NCI-H1105 (cell line): Measurements from ENCODE around the gene CLIC6.

Source experiments
- DNase-seq: peaks from one replicate; lab custom pipeline; 2025; lab: John Stamatoyannopoulos, UW

Gene CLIC6

DNA sequence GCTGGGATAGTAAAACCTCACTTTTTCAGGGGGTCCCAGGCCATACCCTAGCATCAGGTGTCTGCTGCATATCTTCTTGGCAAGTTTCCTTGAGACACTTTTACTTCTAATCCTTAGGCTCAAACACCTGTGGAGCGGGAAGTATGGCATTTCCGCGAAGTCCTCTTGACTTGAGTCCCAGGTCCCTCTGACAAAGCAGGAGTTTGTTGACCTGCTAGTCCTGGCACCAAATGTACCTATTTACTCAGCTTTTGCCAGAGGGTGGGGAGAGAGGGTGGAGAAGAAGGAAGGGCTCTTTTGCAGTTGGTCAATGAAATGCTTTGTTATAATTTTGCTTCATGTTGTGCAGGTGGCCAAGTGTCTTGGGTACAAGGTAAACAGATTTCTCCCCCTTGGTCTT lies 59.7 kb downstream of the CLIC6 start:
- no peak for DNase-seq

DNA sequence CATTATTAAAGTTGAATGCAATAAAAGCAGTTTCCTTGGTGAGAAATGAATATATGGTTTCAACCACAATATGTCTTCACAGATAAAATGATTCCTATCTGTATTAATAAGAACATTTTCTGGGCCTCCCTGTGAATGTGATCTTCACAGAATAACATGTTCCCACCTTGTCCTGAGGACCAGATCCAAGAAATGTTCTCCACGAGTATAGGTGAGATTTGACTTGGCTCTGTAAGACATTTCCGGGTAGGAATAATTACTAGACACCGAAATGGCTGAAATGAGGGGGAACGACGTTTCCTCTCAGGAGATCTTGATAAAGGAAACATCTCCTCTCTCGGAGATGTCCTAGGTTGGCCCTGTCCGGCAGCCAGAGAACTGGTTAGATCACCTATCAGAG lies 61.4 kb downstream of the CLIC6 start:
- no peak for DNase-seq

DNA sequence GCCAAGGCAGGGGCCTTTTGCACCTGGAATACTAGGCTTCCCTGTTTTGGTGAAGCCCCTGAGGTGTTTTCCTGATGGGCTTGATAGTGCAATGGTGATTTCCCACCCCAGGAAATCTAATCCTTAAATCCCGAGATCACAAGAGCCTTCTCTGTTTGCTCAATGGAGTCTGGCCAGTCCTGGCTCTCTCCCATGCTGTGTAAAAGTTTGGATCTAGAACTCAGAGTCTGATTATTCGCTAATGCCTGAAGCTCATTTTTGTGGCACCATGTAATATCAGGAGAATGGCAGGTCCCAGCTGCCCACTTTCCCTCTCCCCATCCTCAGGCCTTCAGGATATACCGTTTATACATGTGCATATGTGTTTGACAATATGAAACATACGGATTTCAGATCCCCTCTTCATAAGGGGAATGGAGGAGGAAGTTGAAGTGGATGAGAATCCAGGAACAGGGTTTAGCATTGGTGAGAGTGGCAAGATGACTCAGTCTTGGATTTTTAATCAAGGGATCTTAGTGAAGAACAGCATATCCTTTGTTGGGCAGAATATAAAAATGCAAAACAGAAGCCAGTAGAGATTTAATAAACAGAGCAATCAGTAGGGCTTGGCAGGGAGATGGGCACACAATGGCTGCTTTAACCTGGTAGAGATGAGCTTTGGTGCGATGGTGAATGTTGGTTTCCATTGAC lies 62.1 kb downstream of the CLIC6 start:
- no peak for DNase-seq

DNA sequence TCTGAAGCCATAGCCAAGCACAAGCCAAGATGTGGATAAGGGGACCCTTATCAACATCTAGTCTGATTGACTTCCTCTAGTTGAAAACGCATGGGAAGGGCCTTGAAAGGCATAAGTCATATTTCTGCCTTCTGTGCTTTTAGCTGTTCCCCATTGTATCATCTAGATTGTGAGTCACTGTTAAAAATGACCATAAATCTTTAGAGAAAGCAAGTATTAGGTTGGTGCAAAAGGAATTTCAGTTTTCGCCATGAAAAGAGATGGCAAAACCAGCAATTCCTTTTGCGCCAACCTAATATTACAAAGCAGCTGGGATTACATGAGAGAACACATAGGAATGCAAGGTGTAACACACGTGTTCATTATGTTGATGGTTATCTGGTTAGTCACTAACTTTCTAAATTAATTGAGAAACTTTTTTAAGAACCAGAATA lies 63.6 kb downstream of the CLIC6 start:
- DNase-seq: no peak

DNA sequence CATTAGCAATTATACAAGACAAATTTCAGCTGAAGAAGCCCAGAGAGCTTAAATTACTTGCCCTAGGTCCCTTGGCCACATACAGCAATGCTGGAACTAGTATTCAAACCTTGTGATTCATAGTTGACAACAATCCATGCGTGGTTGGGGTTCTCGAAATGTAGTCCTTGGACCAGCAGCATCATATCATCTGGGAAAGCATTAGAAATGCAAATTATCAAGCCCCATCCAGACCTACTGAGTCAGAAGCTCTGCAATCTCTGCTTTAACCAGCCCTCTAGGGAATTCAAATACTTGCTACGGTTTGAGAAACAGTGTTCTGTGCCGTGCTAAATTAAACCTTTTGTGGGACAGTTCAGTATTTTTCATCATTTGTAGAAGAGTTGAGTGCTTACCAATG lies 65.1 kb downstream of the CLIC6 start:
- no peak for DNase-seq

DNA sequence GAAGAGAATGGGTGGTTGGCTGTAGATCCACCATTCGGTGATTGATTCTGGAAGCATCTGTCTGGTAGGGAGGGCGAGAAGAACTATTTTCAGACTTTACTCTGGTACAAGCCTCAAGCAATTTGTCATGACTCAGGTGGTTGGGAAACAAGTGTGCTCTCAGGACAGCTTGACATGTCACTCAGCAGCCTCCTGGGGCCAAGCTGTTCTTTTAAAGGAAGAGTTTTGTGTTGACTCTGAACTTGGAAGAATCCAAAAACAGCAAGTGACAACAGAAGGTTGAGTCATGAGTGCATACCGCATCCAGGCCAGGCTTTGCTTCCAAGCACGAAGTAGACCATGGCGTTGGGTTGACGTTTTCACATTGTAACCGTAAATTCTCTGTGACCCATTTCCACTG lies 65.9 kb downstream of the CLIC6 start:
- DNase-seq: no peak

DNA sequence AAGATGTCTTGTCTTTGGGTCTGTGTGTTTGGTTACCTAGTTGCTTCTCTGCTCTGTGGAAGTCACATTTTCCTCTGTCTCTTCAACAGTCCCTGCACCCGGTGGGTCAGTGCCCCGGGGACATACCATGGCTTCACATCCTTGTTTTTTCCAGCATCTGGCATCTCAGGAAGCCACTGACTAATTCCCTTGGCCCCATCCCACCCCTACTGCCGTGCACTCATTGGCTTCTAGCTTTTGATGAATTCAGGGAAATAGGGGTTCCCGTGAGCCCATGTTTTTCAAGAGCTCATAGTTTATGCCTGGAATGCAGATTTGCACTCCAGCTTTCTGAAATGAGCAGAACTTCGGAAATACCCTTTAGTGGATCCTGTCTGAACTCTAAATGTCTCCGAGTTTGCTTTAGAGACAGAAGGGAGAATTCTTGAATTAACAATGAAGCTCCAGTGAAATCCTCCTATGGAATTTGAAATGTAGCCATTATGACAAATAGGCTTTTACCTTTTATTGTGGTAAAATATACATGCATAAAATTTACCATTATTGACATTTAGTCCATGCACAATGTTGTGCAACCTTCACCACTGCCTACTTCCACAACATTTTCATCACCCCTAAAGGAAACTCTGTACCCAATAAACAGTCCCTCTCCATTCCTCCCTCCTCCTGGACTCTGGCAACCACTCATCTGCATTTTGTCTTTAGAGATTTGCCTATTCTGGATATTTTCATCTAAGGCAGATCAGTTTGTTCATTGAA lies 67.5 kb downstream of the CLIC6 start:
- no peak for DNase-seq

DNA sequence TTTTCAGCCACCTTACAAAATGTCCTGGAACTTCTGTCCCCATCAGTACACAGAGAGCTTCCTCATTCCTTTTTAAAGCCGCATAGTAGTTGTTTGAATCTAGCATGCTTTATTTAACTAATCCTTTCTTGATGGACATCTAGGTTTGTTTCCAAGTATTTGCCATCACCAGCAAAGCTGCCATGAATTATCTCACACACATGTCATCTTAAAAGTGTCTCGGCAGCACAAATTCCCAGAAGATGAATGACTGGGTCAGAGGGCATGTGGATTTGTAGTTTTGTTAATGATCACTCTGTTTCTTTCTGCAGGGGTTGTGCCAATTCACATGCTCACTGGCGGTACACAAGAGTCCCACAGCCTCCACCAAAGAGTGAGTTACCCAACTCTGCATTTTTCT lies 68.3 kb downstream of the CLIC6 start:
- no peak for DNase-seq

DNA sequence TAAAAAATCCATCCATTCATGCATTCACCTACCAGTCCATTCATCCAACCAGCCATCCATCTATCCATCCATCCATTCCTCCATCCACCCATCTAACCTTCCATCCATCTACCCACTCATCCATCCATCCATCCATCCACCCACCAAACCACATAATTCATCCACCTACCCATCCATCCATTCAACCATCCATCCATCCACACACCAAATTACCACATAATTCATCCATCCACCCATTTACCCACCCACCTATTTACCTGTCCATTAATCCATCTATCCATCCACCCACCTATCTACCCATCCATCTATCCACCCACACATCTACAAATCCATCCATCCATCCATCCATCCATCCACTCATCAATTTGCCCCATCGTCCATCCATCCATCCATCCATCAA lies 71.4 kb downstream of the CLIC6 start:
- no peak for DNase-seq

DNA sequence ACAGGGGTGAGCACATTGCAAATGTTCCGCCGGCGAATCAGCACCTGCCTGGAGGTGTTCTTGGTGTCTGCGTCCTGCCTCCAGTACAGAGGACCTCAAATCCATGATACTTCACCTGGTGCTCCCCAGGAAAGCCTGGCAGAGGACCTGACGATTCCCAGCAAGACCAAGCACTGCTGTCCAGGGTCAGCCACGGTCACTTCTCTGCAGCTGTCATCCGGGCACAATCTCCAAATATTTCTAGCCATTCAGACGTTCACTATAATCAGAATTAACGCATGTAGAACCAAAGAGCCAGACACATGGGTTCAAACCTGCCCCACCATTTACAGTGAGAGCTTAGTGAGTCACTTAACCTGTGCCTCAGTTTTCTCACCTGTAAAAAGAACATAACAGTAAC lies 74.5 kb downstream of the CLIC6 start:
- no peak for DNase-seq

DNA sequence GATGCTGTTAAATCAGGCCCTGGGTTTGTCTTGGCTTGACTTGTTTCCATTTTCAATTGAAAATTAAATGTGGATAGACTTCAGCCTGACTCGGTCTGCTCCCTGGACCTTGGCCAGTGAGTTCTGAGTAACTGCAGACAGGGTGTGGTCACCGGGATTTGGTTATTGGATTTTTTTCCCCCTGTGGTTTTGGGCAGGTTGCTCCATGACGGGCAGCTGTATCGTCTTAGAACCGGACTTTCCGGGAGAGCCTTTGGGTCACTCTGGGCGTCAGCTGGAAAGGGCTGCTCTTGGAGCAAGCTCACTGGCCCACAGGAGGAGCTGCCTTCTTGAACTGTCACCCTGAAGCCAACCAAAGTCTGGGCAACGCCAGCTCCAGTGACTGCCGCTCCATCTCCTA lies 75.0 kb downstream of the CLIC6 start:
- no peak for DNase-seq

DNA sequence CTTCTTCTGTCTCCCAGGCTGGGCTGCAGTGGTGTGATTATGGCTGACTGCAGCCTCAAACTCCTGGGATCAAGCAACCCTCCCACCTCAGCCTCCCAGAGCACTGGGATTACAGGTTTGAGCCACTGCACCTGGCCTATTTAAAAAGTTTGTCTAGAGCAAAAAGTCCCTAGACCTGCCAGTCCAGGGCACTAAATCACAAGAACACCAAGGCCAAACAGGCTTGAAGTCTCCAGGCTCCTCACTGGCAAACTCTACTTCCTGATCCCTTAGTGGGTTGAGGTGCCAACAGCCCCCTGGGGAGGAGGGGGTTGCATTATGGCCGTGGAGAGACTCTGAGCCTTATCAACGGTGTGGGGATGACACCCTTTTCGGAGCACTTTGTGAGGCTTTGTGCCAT lies 76.0 kb downstream of the CLIC6 start:
- no peak for DNase-seq

DNA sequence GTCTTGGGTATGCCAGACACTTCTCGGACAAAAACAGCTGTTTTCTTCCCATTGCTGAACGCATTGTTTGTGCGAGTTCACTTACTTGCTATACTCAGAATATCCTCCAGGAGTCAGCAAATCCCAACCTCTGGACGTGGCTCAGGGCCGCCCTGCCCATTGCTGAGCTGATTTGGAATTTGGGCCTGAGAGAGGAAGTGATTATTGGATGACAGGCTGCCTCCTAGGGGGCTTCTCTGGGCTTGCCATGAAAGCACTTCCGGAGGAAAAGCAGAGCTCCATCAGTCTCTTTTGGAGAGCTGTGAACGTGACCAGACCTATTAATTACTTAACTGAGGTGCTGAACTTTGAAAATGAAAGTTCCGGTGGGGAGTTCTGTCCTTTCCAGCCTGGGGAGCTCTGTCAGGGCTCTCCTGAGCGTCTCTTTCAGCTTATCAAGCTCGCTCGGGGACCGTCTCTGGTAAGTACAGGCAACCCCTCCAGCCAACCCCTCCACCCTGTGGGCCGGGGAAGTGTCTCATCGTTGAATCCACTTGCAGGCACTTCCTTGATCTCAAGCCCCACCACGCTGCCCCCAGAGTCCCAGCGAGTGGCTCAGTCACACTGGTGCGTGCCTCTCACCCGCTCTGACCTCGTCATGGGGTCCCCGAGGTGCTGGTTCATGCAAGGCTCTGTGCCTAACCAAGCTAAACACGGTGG lies 76.9 kb downstream of the CLIC6 start:
- peak; percentile 53 for DNase-seq

DNA sequence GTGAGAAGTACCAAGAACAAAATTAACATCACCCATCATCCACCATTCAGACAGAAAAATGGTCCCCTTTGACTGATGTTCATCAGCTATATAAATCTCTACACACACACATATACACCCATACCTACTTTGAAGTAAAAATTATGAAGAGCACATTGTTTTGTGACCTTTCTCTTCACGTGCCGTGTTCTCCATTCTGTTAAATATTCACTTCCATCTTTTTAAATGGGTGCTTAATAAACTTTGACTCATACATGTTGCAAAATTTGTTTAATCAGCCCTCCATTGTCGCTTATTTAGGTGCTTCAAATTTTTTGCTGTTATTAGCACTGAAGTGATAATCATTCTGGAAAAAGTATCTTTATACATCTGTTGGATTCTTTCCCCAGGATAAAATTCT lies 80.1 kb downstream of the CLIC6 start:
- no peak for DNase-seq

DNA sequence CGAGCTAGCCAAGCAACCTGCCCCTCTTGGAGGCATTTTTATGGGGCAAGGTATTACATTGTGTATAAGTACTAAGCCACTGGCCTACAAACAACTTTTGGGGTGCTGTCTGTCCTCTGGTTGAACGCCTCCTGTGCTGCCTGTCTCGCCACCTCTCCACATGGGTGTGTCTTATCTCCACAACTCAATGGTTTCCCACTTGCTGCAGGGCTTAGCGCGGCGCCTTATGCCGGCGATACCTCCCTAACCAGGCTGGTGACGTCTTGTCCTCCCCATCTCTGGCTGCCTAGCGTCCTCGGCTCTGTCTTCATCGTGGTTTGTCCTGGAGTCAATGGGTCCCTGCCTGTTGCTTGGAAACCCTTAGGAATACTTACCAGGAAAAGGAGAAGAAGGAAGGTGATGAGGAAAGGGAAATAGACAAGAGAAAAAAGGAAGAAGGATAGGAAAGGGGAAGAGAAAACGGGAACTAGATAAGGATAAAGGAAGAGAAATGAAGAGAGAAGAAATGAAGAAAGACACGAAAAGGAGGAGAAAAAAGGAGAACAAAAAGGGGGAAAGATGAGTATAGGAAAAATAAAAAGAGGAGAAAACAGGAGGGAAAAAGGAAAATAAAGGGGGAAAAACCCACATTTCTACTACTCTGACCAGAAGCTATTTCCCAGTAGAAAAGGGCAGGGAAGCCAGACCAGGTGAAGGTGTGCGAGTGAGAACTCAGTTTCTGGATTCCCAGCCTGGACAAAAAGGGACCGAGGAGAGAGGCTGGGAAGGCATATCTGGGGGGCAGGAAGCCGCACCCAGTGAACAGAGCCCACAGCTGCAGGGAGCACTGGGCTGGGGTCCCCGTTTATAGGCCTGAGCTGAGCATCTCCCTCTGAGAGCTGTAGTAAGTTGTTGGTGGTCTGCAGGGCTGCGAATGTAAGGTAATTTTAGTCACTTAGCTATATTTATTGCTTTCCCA lies 86.2 kb downstream of the CLIC6 start:
- DNase-seq: no peak

DNA sequence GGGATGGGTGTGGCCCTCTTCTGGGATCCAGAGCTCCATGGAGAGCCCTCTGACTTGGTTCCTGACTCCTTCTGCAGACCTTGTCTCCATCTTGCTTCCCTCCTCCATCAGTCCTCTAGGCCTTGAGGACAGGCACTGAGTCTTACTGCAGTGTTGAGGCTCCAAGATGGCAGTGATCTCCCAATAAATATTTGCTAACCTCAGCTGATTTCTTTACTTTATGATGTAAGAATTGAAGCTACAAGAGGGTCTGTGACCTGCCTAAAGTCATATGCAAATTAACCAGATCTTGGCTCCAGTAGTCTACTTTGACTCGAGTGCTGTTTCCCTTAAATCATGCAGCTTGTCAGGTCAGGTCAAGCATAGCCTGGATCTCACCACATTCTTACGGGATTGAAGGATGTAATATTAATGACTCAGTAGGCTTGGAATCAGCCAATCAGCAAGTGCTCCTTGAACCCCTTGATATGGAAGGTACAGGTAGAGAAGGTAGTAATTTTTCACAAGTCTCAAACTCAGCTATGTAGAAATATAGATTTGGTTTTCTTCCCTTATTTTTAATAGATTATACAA lies 93.0 kb downstream of the CLIC6 start:
- DNase-seq: no peak

DNA sequence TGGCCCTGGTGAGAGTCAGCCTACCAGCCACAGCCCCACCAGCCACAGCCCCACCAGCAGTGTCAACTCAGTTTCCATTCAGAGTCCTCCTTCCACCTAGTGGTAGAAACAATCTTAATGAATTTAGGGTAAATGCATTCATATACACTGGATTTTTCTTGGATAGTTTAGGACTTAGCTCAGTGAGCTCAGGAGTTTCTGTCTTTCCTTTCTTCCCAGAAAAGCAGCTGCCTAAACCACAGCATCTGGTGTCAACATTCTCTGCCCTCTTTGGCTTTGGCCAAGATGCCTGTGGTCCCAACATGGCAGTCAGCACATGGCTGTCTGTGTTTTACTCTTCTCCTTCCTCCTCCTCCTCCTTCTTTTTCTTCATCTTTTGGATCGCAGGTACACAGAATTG lies 94.0 kb downstream of the CLIC6 start:
- DNase-seq: no peak

DNA sequence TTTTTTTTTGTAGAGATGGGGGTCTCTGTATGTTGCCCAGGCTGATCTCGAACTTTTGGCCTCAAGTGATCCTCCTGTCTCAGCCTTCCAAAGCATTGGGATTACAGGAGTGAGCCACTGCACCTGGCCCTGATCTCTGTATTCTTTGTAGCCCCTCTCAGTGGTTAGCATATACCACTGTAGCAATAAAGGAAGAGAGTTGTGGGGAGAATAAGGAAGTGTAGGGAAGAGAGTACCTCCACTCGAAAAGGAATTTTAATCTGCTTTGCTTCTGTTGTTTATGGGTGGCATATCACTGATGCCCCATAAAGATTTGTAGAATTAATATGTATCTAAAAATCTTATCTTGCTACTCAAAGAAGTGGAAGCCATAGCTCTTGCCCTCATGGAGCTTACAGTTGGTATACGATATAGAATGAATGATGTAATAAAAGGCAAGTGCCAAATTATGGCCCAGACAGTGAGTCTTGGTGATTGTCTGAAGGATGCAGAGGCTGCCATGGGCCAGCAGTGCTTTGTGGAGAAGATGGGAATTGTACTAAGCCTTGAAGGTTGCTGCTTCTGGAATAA lies 96.0 kb downstream of the CLIC6 start:
- DNase-seq: no peak

DNA sequence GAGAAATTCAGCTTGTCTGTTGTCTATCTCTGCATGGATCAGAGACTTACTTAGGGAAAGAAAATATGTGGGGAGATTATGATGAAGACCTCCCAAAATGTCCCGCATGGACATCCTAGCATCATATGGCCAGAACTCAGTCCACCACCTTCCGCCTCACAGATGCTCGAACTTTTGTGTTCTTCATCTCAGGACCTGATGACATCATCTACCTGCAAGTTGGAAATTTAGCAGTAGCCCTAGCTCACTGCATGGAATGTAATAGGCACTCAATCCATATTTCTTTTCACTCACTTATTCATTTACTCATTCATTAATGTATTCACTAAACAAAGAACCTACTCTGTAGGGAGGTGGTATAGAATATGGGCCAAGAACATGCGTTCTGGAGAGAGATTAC lies 96.8 kb downstream of the CLIC6 start:
- DNase-seq: no peak

DNA sequence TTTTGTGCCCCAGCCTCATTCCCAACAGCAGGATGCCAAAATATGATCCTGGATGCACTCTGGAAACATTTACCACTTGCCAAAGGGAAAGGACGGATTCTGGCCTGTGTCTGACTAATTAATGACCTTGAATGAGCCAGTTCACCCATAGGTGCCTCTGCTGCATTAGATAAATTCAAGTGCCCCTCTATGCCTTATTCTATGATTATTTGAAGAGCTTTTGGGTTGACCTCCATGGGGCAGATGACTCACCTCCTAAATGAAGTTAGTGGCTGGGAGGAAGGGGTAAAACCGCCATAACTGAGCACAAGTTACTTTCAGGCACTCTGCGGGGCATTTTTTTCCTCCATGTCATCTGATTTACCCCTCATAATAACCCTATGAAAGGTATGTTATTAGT lies 98.1 kb downstream of the CLIC6 start:
- no peak for DNase-seq
